GM19468 (cell line): Measurements from ENCODE around the gene YARS1.

Experiments
- ATAC-seq: cut with Tn5 transposase; IDR thresholded peaks from one replicate; pipeline ENCODE4 v1.9.1; 2021; ENCODE audit warnings: mild to moderate bottlenecking, moderate library complexity, moderate number of reproducible peaks; ENCODE audit not compliant: unreplicated experiment; ENCODE audit errors: extremely low read depth

The YARS1 gene

GRCh38 chr1:32782086-32782485, 35.1 kb downstream of the YARS1 start:
- no peak for ATAC-seq

DNA sequence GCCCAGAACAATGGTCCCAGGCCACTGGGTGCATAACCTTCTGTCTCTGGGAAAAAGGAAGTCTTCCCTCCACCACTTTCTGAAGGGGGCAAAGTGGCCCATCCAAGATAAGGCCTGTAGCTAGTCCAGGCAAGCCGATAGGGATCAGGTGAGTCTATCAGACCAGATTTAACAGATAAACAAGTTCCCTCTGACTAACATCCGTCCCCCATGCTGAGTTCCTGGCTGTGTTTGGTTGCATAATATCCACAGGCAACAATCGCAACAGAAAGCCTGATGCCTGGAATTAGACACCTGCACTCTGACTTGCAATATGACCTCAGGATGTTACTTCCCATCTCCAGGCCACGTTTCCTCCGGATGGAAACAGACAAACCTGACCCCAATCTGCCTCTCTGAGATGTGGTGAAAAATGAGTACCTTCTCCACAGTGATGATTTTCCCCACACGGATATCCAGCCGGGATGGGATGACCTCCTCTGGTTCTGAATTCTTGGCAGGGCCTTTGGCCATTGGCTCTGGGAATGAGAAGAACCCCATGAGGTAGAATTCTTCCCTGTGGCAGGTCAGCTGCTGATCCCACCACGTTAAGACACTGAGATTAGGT, 36.4 kb downstream of the YARS1 start:
- no peak for ATAC-seq

GRCh38 chr1:32780005-32780404, 37.2 kb downstream of the YARS1 start:
- ATAC-seq: no peak

- no peak for ATAC-seq
Observed at GRCh38 chr1:32779242-32779641, 37.9 kb downstream of the YARS1 start.

- ATAC-seq: no peak
Observed at GRCh38 chr1:32775640-32776337, 41.4 kb downstream of the YARS1 start.

DNA sequence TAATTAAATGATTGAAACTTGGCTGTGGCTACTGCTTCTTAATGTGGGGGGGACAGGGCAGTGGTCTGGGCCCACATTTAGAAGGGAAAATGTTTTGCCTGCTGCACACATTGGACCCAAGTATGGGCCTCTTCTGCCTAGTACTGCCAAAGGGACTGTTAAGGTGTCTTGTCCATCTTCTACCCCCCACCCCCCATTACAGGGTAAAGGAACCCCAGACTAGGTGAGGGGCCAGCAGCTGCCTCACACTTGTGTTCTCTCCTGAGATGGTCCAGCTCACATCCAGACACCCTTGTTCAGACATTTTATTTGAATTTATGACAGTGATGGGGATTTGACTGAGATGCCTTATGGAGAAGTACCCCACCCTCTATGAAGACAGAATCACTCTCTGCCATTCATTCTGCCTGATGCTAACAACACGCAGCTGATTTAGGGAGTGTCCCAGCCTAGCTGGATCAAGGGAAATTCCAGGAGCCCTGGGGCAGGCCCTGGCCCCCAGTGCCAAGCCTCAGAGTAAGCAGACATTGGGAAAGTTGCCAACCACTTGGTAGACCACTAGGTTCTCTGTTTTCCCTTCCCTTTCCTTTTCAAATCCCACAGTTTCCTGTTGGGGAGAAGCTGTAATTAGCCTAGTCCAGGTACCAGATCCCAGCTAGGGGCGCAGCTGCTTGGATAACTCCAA, 42.1 kb downstream of the YARS1 start:
- ATAC-seq: no peak

GRCh38 chr1:32774464-32774808, 42.7 kb downstream of the YARS1 start:
- no peak for ATAC-seq

DNA sequence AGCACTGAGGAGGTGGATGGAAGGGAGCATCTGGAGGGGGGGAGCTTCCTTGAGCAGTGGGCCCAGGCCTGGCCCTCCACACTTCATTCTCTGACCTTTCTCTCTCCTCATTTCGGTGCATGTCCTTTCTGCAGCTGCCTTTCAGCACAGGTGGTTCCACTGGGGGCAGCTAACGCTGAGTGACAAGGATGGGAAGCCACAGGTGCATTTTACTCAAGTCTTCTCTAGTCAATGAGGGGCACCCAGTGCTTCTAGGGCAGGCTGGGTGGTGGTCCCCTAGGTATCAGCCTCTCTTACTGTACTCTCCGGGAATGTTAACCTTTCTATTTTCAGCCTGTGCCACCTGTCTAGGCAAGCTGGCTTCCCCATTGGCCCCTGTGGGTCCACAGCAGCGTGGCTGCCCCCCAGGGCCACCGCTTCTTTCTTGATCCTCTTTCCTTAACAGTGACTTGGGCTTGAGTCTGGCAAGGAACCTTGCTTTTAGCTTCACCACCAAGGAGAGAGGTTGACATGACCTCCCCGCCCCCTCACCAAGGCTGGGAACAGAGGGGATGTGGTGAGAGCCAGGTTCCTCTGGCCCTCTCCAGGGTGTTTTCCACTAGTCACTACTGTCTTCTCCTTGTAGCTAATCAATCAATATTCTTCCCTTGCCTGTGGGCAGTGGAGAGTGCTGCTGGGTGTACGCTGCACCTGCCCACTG, 43.2 kb downstream of the YARS1 start:
- ATAC-seq: no peak

DNA sequence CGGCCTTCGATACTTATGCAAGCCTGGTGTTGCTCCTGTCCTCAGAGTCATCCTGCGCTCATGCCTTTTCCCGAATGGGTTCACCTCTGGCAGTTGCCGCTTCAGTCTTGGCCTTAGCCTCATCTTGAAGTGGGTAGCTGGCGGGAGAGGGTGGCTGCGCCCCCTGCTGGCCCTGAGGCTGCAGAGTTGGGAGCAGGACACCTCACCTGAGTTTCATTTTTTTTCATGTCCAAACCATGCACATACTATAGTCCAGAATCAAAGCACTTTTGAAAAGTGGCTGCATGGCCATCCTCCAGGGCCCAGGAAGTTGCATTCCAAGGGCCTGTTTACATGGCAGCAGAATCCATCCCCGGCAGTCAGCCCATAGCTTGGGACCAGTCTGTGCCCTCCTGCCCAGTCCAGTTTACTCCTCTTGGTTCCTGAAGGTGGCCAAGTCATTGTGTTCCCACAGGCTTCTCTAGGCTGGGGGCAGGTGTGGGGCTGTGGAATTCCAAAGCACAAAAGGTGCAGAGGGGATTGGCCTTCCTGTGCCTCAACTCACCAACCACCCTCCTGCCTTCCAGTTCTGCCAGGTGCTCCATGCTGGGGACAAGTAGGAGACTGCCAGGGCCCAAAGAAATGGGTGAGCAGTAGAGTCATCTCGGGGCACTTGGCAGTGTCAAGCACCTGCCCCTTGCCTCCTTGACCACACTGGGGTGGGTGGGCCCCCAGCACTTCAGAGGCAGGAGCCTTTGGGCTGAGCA, 44.0 kb downstream of the YARS1 start:
- ATAC-seq: no peak

GRCh38 chr1:32772281-32773017, 44.7 kb downstream of the YARS1 start:
- no peak for ATAC-seq

DNA sequence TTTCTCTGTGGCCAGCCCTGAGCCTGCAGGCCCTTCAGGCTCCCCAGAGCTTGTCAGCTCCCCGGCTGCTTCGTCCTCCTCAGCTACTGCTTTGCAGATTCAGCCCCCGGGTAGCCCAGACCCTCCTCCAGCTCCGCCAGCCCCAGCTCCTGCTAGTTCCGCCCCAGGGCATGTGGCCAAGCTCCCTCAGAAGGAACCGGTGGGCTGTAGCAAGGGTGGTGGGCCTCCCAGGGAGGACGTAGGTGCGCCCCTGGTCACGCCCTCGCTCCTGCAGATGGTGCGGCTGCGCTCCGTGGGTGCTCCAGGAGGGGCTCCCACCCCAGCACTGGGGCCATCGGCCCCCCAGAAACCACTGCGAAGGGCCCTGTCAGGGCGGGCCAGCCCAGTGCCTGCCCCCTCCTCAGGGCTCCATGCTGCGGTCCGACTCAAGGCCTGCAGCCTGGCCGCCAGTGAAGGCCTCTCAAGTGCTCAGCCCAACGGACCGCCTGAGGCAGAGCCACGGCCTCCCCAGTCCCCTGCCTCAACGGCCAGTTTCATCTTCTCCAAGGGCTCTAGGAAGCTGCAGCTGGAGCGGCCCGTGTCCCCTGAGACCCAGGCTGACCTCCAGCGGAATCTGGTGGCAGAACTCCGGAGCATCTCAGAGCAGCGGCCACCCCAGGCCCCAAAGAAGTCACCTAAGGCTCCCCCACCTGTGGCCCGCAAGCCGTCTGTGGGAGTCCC, 45.4 kb downstream of the YARS1 start:
- no peak for ATAC-seq

DNA sequence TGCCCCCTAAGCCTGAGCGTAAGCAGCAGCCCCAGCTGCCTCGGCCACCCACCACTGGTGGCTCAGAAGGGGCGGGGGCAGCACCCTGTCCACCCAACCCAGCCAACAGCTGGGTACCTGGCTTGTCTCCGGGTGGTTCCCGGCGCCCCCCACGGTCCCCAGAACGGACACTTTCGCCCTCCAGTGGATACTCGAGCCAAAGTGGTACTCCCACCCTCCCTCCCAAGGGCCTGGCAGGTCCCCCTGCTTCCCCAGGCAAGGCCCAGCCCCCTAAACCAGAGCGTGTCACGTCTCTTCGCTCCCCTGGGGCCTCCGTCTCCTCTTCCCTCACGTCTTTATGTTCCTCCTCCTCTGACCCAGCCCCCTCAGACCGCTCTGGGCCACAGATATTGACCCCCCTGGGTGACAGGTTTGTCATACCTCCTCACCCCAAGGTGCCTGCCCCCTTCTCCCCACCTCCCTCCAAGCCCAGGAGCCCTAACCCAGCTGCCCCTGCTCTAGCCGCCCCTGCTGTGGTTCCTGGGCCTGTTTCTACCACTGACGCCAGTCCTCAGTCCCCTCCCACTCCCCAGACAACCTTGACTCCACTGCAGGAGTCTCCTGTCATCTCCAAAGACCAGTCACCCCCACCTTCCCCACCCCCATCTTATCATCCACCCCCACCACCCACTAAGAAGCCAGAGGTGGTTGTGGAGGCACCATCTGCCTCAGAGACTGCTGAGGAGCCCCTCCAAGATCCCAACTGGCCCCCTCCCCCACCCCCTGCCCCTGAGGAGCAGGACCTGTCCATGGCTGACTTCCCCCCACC, 46.2 kb downstream of the YARS1 start:
- no peak for ATAC-seq

DNA sequence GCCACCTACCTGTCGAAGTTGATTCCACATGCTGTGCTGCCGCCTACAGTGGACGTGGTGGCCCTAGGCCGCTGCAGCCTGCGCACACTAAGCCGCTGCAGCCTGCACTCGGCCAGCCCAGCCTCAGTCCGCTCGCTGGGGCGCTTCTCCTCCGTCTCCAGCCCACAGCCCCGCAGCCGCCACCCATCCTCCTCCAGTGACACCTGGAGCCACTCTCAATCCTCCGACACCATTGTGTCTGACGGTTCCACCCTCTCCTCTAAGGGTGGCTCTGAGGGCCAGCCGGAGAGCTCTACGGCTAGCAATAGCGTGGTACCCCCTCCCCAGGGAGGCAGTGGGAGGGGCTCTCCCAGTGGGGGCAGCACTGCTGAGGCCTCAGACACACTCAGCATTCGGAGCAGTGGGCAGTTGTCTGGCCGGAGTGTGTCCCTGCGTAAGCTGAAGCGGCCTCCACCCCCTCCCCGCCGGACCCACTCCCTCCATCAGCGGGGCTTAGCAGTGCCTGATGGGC, 46.9 kb downstream of the YARS1 start:
- ATAC-seq: no peak

DNA sequence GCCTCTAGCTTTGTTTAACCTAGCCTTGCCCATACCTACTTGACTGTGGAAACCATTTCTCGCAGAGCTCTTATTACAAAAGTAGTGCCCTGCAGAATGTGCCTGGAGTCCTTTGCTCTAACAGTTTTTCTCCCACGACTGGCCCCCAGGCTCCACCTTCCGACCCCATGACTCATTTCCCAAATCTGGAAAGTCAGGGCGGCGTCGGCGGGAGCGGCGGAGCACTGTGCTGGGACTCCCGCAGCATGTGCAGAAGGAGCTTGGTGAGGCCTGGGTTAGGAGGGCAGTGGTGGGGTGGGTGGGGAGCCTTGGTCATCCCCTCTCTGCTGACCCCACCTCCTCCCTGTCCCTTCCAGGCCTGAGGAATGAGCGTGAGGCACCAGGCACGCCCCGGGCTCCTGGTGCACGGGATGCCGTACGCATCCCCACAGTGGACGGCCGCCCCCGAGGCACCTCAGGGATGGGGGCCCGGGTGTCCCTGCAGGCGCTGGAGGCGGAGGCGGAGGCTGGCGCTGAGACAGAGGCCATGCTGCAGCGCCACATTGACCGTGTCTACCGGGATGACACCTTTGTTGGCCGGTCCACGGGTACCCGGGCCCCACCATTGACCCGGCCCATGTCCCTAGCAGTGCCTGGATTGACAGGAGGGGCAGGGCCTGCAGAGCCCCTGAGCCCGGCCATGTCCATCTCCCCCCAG, 47.5 kb downstream of the YARS1 start:
- no peak for ATAC-seq

DNA sequence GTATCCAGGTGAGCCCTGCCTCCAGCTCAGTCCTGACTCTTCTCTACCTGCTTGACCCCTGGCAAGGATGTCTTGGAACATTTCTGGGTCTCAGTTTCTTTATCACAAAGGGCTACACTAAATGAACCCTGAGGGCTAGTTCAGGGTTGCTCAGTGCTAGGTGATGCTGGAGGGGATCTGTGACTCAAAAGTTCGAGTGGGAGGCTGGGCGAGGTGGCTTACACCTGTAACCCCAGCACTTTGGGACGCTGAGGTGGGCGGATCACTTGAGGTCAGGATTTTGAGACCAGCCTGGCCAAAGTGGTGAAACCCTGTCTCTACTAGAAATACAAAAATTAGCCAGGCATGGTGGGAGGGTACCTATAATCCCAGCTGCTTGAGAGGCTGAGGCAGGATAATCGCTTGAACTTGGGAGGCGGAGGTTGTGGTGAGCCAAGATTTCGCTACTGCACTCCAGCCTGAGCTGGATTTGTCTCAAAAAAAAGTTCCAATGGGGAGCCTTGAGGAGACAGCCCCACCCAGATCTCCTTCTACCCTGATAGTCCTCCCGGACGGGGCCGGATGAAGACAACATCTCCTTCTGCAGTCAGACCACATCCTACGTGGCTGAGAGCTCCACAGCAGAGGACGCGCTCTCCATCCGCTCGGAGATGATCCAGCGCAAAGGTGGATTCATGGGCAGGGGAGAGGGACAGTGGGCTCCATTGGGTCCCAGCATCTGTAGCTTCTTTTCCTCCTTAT, 48.9 kb downstream of the YARS1 start:
- ATAC-seq: no peak

GRCh38 chr1:32767641-32768040, 49.5 kb downstream of the YARS1 start:
- no peak for ATAC-seq

GRCh38 chr1:32767156-32767555, 50.0 kb downstream of the YARS1 start:
- ATAC-seq: no peak
